OCI-LY1 (cell line): ENCODE data around the gene MR1.

Source experiments
- H2AFZ ChIP-seq: fragments of 200-600 bp; sonication (generic), shearing (Covaris generic); 2 replicates; pipeline ENCODE4 v1.6.0; 2014; ENCODE audit warnings: antibody characterized with exemption, mild to moderate bottlenecking, low read length
- H3F3A ChIP-seq: fragments of 200-600 bp; sonication (generic), shearing (Covaris generic); 2 replicates; pipeline ENCODE4 v1.6.0; 2014; ENCODE audit warnings: mild to moderate bottlenecking, antibody characterized with exemption, low read length, moderate library complexity; ENCODE audit not compliant: insufficient read depth
- H3K27ac ChIP-seq: fragments of 200-600 bp; sonication (generic); 2 replicates; pipeline ENCODE4 v1.5.1; 2014; ENCODE audit warnings: low read length, mixed run types, mild to moderate bottlenecking, low read depth; ENCODE audit not compliant: poor library complexity, severe bottlenecking
- H3K27me3 ChIP-seq: fragments of 200-600 bp; sonication (generic); 2 replicates; pipeline ENCODE4 v1.6.0; 2014; ENCODE audit warnings: antibody characterized with exemption, mild to moderate bottlenecking, low read length, moderate library complexity; ENCODE audit not compliant: insufficient read depth
- H3K36me3 ChIP-seq: fragments of 200-600 bp; sonication (generic); 2 replicates; pipeline ENCODE4 v1.6.1; 2014; ENCODE audit warnings: mild to moderate bottlenecking, antibody characterized with exemption, low read length, moderate library complexity, mixed read lengths; ENCODE audit not compliant: insufficient read depth
- H3K4me1 ChIP-seq: fragments of 200-600 bp; sonication (generic); 2 replicates; pipeline ENCODE4 v1.5.1; 2014; ENCODE audit warnings: mild to moderate bottlenecking, low read length, moderate library complexity; ENCODE audit not compliant: insufficient read depth, severe bottlenecking
- H3K4me2 ChIP-seq: fragments of 200-600 bp; sonication (generic), shearing (Covaris generic); 2 replicates; pipeline ENCODE4 v1.6.1; 2014; ENCODE audit warnings: low read length
- H3K4me3 ChIP-seq: fragments of 200-600 bp; sonication (generic); 2 replicates; pipeline ENCODE4 v1.5.1; 2014; ENCODE audit warnings: low read length, low read depth, mild to moderate bottlenecking, mixed read lengths; ENCODE audit not compliant: poor library complexity, severe bottlenecking
- H3K79me2 ChIP-seq: fragments of 200-600 bp; shearing (Covaris generic); 2 replicates; pipeline ENCODE4 v1.6.1; 2016; ENCODE audit warnings: mixed run types, low read length, mixed read lengths; ENCODE audit not compliant: insufficient read depth
- H3K9ac ChIP-seq: fragments of 200-600 bp; sonication (generic), shearing (Covaris generic); 2 replicates; pipeline ENCODE4 v1.6.1; 2014; ENCODE audit warnings: mild to moderate bottlenecking, low read length, mixed read lengths
- H3K9me2 ChIP-seq: fragments of 200-600 bp; sonication (generic), shearing (Covaris generic); 2 replicates; pipeline ENCODE4 v1.6.1; 2014; ENCODE audit warnings: low read depth, mild to moderate bottlenecking, low read length, mixed read lengths
- H3K9me3 ChIP-seq: fragments of 200-600 bp; shearing (Covaris generic); 2 replicates; pipeline ENCODE4 v1.6.1; 2014; ENCODE audit warnings: low read length, mixed read lengths
- H4K20me1 ChIP-seq: fragments of 200-600 bp; sonication (generic), shearing (Covaris generic); 2 replicates; pipeline ENCODE4 v1.6.0; 2016; ENCODE audit warnings: mild to moderate bottlenecking, low read length; ENCODE audit not compliant: insufficient read depth
- EZH2 ChIP-seq: fragments of 200-600 bp; sonication (generic), shearing (Covaris generic); IDR thresholded peaks from 2 replicates; pipeline ENCODE4 v1.8.0; 2017; ENCODE audit warnings: borderline replicate concordance, mixed run types, mild to moderate bottlenecking, antibody characterized with exemption, low read length, moderate library complexity, mixed read lengths
- TF ChIP-seq, protein P1 (sequence below): fragments of 200-600 bp; sonication (generic), shearing (Covaris generic); IDR thresholded peaks from 2 replicates; pipeline ENCODE4 v1.5.1; 2017; ENCODE audit warnings: mild to moderate bottlenecking, antibody characterized with exemption, low read length, moderate library complexity, mixed read lengths

The MR1 gene

DNA sequence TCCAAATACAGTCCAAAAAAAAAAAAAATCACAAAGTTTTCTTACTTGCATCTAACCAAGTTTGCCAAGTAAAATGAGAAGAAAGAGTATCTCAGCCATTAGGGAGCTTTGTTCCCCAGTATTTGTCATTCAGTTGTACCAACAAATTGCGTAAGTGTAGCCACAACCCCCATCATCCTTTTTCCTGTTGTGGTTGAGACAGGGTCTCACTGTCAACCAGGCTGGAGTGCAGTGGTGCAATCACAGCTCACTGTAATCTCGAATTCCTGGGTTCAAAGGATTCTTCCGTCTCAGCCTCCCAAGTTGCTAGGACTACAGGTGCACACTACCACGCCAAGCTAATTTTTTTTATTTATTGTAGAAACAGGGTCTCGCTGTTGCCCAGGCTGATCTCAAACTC lies 20.6 kb upstream of the MR1 start:
- no peak for TF ChIP-seq EZH2
- TF ChIP-seq, protein P1, sequence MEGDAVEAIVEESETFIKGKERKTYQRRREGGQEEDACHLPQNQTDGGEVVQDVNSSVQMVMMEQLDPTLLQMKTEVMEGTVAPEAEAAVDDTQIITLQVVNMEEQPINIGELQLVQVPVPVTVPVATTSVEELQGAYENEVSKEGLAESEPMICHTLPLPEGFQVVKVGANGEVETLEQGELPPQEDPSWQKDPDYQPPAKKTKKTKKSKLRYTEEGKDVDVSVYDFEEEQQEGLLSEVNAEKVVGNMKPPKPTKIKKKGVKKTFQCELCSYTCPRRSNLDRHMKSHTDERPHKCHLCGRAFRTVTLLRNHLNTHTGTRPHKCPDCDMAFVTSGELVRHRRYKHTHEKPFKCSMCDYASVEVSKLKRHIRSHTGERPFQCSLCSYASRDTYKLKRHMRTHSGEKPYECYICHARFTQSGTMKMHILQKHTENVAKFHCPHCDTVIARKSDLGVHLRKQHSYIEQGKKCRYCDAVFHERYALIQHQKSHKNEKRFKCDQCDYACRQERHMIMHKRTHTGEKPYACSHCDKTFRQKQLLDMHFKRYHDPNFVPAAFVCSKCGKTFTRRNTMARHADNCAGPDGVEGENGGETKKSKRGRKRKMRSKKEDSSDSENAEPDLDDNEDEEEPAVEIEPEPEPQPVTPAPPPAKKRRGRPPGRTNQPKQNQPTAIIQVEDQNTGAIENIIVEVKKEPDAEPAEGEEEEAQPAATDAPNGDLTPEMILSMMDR = no peak
- Histone ChIP-seq H3K27ac (no peak overlapping the region), H4K20me1 (no peaks in the 10 kb centered on the region), H3K36me3 (no peaks in the 10 kb centered on the region), H3K9me2 (no peaks in the 10 kb centered on the region), H3F3A (no peaks in the 10 kb centered on the region), H3K27me3 (no peaks in the 10 kb centered on the region), H2AFZ (no peak overlapping the region), H3K4me1 (no peaks in the 10 kb centered on the region), H3K79me2 (peaks cover 27% of the 10 kb centered on the region), H3K9ac (no peak overlapping the region), H3K4me3 (no peak overlapping the region), H3K4me2 (no peak overlapping the region), H3K9me3 (no peaks in the 10 kb centered on the region)

DNA sequence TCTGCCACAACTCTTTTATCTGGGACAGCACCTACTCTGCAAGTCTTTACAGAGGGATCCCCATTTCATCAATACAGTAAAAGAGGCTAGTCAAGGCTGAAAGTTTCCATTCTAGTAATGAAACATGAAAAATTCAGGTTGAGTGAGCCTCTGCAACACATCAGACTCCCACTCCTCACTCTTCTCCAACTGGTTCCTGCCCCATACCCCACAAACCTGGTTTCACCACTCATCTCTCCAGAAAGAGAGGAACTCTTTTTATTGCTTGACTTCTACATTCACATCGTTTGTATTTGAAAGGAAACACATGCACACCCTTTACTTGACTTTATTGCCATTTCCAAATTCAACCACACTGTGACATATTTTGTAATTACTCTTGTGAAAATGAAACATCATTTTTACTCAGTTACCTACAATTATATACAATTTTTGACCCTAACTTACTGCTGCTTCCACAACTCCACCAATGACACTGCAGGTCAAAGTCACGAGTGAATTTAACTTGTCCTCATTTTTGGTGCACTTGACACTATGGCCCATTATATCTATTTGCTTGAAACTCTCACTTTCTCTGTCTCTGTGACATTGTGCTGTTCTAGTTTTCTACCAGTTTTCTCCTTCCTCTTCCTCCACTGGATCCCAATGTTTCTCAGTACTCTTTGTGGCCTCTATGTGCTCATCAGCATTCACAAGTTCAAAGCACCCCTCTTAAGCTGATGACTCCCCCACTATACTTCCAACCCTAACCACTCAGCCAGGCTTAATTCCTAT lies 19.1 kb upstream of the MR1 start:
- Histone ChIP-seq H3K27me3 (no peaks in the 10 kb centered on the region), H3K4me3 (no peak overlapping the region), H4K20me1 (no peaks in the 10 kb centered on the region), H3K9ac (no peak overlapping the region), H3K27ac (no peak overlapping the region), H3K79me2 (peaks cover 19% of the 10 kb centered on the region), H3K36me3 (no peaks in the 10 kb centered on the region), H3K9me3 (no peaks in the 10 kb centered on the region), H3F3A (no peaks in the 10 kb centered on the region), H3K4me2 (no peak overlapping the region), H3K9me2 (no peaks in the 10 kb centered on the region), H3K4me1 (no peaks in the 10 kb centered on the region), H2AFZ (no peak overlapping the region)
- TF ChIP-seq, protein P1 = no peak
- no peak for TF ChIP-seq EZH2

DNA sequence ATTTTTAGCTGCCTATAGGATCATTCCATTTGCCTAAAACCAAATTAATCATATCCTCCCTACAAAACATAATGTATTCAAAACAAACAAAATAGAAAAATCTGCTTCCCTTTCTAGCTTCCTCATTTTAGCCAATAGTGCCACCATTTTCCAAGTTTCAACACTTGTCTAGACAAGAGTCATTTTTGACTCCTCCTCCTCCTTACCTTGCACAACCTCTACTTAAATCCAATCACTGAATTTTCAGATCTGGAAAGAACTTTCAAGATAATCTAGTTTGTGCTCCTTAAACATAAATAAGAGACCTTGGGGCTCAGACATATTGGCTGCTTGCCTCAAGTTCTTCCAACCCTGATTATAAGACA lies 18.6 kb upstream of the MR1 start:
- no peaks in the 10 kb centered on the region for H3K9me3 ChIP-seq
- H3K27ac ChIP-seq = no peak overlapping the region
- H4K20me1 ChIP-seq = no peaks in the 10 kb centered on the region
- no peak overlapping the region for H3K4me2 ChIP-seq
- no peaks in the 10 kb centered on the region for H3F3A ChIP-seq
- H3K9me2 ChIP-seq = no peaks in the 10 kb centered on the region
- H3K79me2 ChIP-seq = peaks cover 17% of the 10 kb centered on the region
- no peak overlapping the region for H3K4me3 ChIP-seq
- H2AFZ ChIP-seq = no peak overlapping the region
- no peak overlapping the region for H3K9ac ChIP-seq
- no peaks in the 10 kb centered on the region for H3K36me3 ChIP-seq
- TF ChIP-seq, protein P1 = no peak
- TF ChIP-seq EZH2 = no peak
- no peaks in the 10 kb centered on the region for H3K4me1 ChIP-seq
- H3K27me3 ChIP-seq = no peaks in the 10 kb centered on the region
